Keratinocyte (primary cell): ENCODE data around the gene CFAP45. TPM values are rescaled to one million over a fixed set of nuclear protein-coding genes. Genes with fewer than 3 reads are reported as not detected.

Source experiments
- DNase-seq: peaks from one replicate; pipeline ENCODE4 v3.0.0-alpha.2; 2011; ENCODE audit warnings: low read depth, missing footprints, low spot score
- FAIRE-seq: peaks from 2 replicates; lab custom pipeline; 2011; peaks lifted over from hg19 to GRCh38; lab: Jason Lieb, UNC
- H2AFZ ChIP-seq: 2 replicates; pipeline ENCODE4 v1.6.0; 2012; ENCODE audit warnings: low read length, control low read depth, inconsistent platforms; ENCODE audit not compliant: control insufficient read depth
- H3K27ac ChIP-seq: 2 replicates; pipeline ENCODE4 v1.5.1; 2011; ENCODE audit warnings: low read length; ENCODE audit not compliant: control insufficient read depth, insufficient read depth
- H3K27me3 ChIP-seq: 3 replicates; pipeline ENCODE4 v1.6.0; 2011; ENCODE audit warnings: low read length; ENCODE audit not compliant: control insufficient read depth, insufficient read depth; ENCODE audit errors: extremely low read depth
- H3K36me3 ChIP-seq, 2 experiments: 2 replicates in 1 of 2; 3 replicates in 1 of 2; pipeline ENCODE4 v1.5.1; 2011; ENCODE audit warnings: low read length in 2 of 2, mild to moderate bottlenecking in 1 of 2; ENCODE audit not compliant: control insufficient read depth in 2 of 2, insufficient read depth in 2 of 2; ENCODE audit errors: extremely low read depth in 1 of 2
- H3K4me1 ChIP-seq: 3 replicates; pipeline ENCODE4 v1.5.1; 2011; ENCODE audit warnings: low read length; ENCODE audit not compliant: control insufficient read depth, insufficient read depth; ENCODE audit errors: extremely low read depth
- H3K4me2 ChIP-seq: 3 replicates; pipeline ENCODE4 v1.6.0; 2011; ENCODE audit warnings: low read depth, low read length; ENCODE audit not compliant: control insufficient read depth, insufficient read depth; ENCODE audit errors: extremely low read depth
- H3K4me3 ChIP-seq, 3 experiments: fragments of 200-600 bp in 1 of 3; sonication (generic) in 1 of 3; 2 replicates in 2 of 3; 3 replicates in 1 of 3; pipeline ENCODE4 v1.5.1; 2011 to 2016; ENCODE audit warnings: low read length in 3 of 3, mild to moderate bottlenecking in 3 of 3, control low read depth in 2 of 3, inconsistent platforms in 1 of 3, low read depth in 1 of 3, mixed read lengths in 1 of 3, mixed run types in 1 of 3, moderate library complexity in 1 of 3; ENCODE audit not compliant: control insufficient read depth in 2 of 3, insufficient read depth in 2 of 3; ENCODE audit errors: extremely low read depth in 1 of 3
- H3K79me2 ChIP-seq: 2 replicates; pipeline ENCODE4 v1.6.0; 2012; ENCODE audit warnings: low read length; ENCODE audit not compliant: control insufficient read depth, insufficient read depth
- H3K9ac ChIP-seq: 3 replicates; pipeline ENCODE4 v1.6.0; 2011; ENCODE audit warnings: low read length; ENCODE audit not compliant: control insufficient read depth, insufficient read depth; ENCODE audit errors: extremely low read depth
- H3K9me1 ChIP-seq: 3 replicates; pipeline ENCODE4 v1.6.0; 2011; ENCODE audit warnings: low read length; ENCODE audit not compliant: control insufficient read depth, insufficient read depth; ENCODE audit errors: extremely low read depth
- H3K9me3 ChIP-seq: 2 replicates; pipeline ENCODE4 v1.5.1; 2012; ENCODE audit warnings: low read depth, low read length; ENCODE audit not compliant: control insufficient read depth
- H4K20me1 ChIP-seq: 3 replicates; pipeline ENCODE4 v1.6.0; 2011; ENCODE audit warnings: low read length; ENCODE audit not compliant: control insufficient read depth, insufficient read depth; ENCODE audit errors: extremely low read depth
- CTCF ChIP-seq, 3 experiments: IDR thresholded peaks in 1 of 3; conservative IDR thresholded peaks in 1 of 3; optimal IDR thresholded peaks in 1 of 3; 2 replicates in 2 of 3; 3 replicates in 1 of 3; pipeline versions ENCODE3 to v1.5.1; 2011; ENCODE audit warnings: low read length in 3 of 3, mild to moderate bottlenecking in 3 of 3, moderate library complexity in 2 of 3, control low read depth in 1 of 3, inconsistent platforms in 1 of 3; ENCODE audit not compliant: insufficient read depth in 2 of 3; ENCODE audit errors: extremely low read depth in 1 of 3
- EZH2 ChIP-seq: IDR thresholded peaks from one replicate; pipeline ENCODE4 v1.6.1; 2012; ENCODE audit warnings: inconsistent platforms, mild to moderate bottlenecking, low read length, moderate library complexity
- dilution Hi-C: fragments of 300-500 bp; cut with MboI; formaldehyde crosslinking; loops from one replicate; pipeline ENCODE4 v1.7.0; 2020; ENCODE audit warnings: low sequenced_read_pairs; ENCODE audit not compliant: extremely low pct_ligation_motif_present
- polyA plus RNA-seq, 5 experiments: library from polyadenylated mRNA; depleted of rRNA in 3 of 5; stranded (reverse) in 3 of 5; stranded (forward) in 1 of 5; unstranded in 1 of 5; fragments of >200 nt; gene quantifications; 1 replicate in 1 of 5; 2 replicates in 3 of 5; 3 replicates in 1 of 5; pipeline versions ENCODE4 v1.2.1 to v1.2.3, GENCODE V29; 2011 to 2012; ENCODE audit warnings: missing spikeins in 2 of 5, low read depth in 1 of 5, low replicate concordance in 1 of 5

The CFAP45 gene
- polyA plus RNA-seq, 1 donor (not counting 4 experiments of a cell fraction or from before 2014, with no cell fraction given): 2.3 TPM

GRCh38 chr1:159877695-159878444 lies 22.1 kb downstream of the CFAP45 start:
- dilution Hi-C loops: no loop called here
- no peak for FAIRE-seq

DNA sequence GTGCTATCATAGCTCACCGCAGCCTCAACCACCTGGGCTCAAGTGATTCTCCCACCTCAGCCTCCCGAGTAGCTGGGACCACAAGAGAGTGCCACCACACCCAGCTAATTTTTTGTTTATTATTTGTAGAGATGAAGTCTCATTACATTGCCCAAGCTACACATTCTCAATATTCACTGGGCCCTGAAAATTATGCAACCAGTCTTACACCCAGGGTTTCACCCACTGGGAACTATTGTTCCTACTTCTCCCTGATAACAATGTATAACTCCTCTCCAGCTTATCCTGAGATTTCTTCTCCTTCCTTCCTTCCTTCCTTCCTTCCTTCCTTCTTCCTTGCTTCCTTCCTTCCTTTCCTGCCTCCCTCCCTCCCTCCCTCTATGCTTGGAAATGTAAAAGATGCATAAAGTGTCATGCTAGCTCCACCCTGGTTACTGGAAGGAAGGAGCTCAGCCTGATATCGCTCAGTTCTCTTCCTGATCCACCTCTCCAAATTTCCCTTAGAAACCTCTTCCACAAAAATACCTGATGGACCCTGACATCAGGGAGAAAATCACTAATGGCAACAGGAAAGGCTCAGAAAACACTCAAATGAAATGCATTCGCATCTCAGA lies 26.3 kb downstream of the CFAP45 start:
- Histone ChIP-seq H4K20me1 (no peaks in the 10 kb centered on the region), H2AFZ (no peak overlapping the region), H3K9ac (no peak overlapping the region), H3K4me2 (no peak overlapping the region), H3K79me2 (no peaks in the 10 kb centered on the region), H3K4me1 (peaks cover 45% of the 10 kb centered on the region), H3K4me3 (no peak overlapping the region), H3K9me1 (peaks cover 2% of the 10 kb centered on the region), H3K27me3 (no peaks in the 10 kb centered on the region), H3K36me3 (no peaks in the 10 kb centered on the region), H3K27ac (no peak overlapping the region), H3K9me3 (no peaks in the 10 kb centered on the region)
- DNase-seq (no peak), FAIRE-seq (no peak)
- dilution Hi-C loops: no loop called here
- no peak for TF ChIP-seq EZH2
- TF ChIP-seq CTCF (optimal IDR thresholded peaks at IDR 0.05 in 1 of 3, IDR thresholded peaks at IDR 0.05 in 1 of 3, conservative IDR thresholded peaks at IDR 0.05 in 1 of 3; ENCODE audit: extremely low read depth in 1 of 3, insufficient read depth in 2 of 3, low read length in 3 of 3): no peak

More at GRCh38 chr1:159877695-159878444, 22.1 kb downstream of the CFAP45 start:
- Histone ChIP-seq H3K36me3 (no peaks in the 10 kb centered on the region), H3K4me1 (peaks cover 43% of the 10 kb centered on the region), H3K9me3 (no peaks in the 10 kb centered on the region), H3K27me3 (no peaks in the 10 kb centered on the region), H4K20me1 (no peaks in the 10 kb centered on the region), H2AFZ (no peak overlapping the region), H3K27ac (no peak overlapping the region), H3K9me1 (no peaks in the 10 kb centered on the region), H3K4me3 (no peak overlapping the region), H3K4me2 (no peak overlapping the region), H3K9ac (no peak overlapping the region), H3K79me2 (no peaks in the 10 kb centered on the region)
- no peak for DNase-seq
- TF ChIP-seq EZH2 (no peak), CTCF (optimal IDR thresholded peaks at IDR 0.05 in 1 of 3, IDR thresholded peaks at IDR 0.05 in 1 of 3, conservative IDR thresholded peaks at IDR 0.05 in 1 of 3; ENCODE audit: extremely low read depth in 1 of 3, insufficient read depth in 2 of 3, low read length in 3 of 3) (no peak)
